Activated effector memory CD4-positive, alpha-beta T cell treated with anti-CD3 and anti-CD28 coated beads, Interleukin-2, amount 50 U/mL, for 16 hours (primary cell): Measurements from ENCODE around the gene MYEF2.

Experiments
- DNase-seq: peaks from one replicate; pipeline ENCODE4 v3.0.0-alpha.2; 2020

MYEF2 gene

GRCh38 chr15:48086133-48086532 is 92.0 kb downstream of the MYEF2 start:
- no peak for DNase-seq

GRCh38 chr15:48085591-48085930 is 92.5 kb downstream of the MYEF2 start:
- DNase-seq: no peak

- DNase-seq: no peak
Measured at GRCh38 chr15:48084759-48085590, 93.1 kb downstream of the MYEF2 start.
